Astrocyte (in vitro differentiated cells and primary cell): Measurements from ENCODE around the gene MROH9. TPM values are rescaled to one million over a fixed set of nuclear protein-coding genes. Genes with fewer than 3 reads are reported as not detected.

Experiments used
- DNase-seq: peaks from one replicate; pipeline ENCODE4 v3.0.0-alpha.2; 2010; ENCODE audit warnings: low read depth
- FAIRE-seq: peaks from 2 replicates; lab custom pipeline; 2011; peaks lifted over from hg19 to GRCh38; lab: Jason Lieb, UNC
- H2AFZ ChIP-seq: 2 replicates; pipeline ENCODE4 v1.6.0; 2012; ENCODE audit warnings: low read depth, low read length, inconsistent platforms
- H3K27ac ChIP-seq: 2 replicates; pipeline ENCODE4 v1.5.1; 2011; ENCODE audit warnings: low read depth, low read length, inconsistent platforms
- H3K27me3 ChIP-seq: 2 replicates; pipeline ENCODE4 v1.6.0; 2011; ENCODE audit warnings: low read length, inconsistent platforms; ENCODE audit not compliant: insufficient read depth
- H3K36me3 ChIP-seq: 2 replicates; pipeline ENCODE4 v1.5.1; 2011; ENCODE audit warnings: low read length, inconsistent platforms; ENCODE audit not compliant: insufficient read depth
- H3K4me1 ChIP-seq: 2 replicates; pipeline ENCODE4 v1.5.1; 2011; ENCODE audit warnings: low read length, inconsistent platforms; ENCODE audit not compliant: insufficient read depth
- H3K4me2 ChIP-seq: 2 replicates; pipeline ENCODE4 v1.6.0; 2012; ENCODE audit warnings: low read length, inconsistent platforms
- H3K4me3 ChIP-seq: 2 replicates; pipeline ENCODE4 v1.5.1; 2011; ENCODE audit warnings: low read depth, mild to moderate bottlenecking, low read length, inconsistent platforms; ENCODE audit not compliant: insufficient read depth
- H3K79me2 ChIP-seq: 2 replicates; pipeline ENCODE4 v1.6.0; 2012; ENCODE audit warnings: mild to moderate bottlenecking, low read length, inconsistent platforms; ENCODE audit not compliant: insufficient read depth
- H3K9ac ChIP-seq: 2 replicates; pipeline ENCODE4 v1.6.0; 2012; ENCODE audit warnings: mild to moderate bottlenecking, low read length, inconsistent platforms
- H3K9me3 ChIP-seq: 2 replicates; pipeline ENCODE4 v1.5.1; 2012; ENCODE audit warnings: low read depth, mild to moderate bottlenecking, low read length, inconsistent platforms; ENCODE audit not compliant: insufficient read depth
- H4K20me1 ChIP-seq: 2 replicates; pipeline ENCODE4 v1.6.0; 2012; ENCODE audit warnings: low read length, inconsistent platforms; ENCODE audit not compliant: insufficient read depth
- H3K27ac Mint-ChIP-seq: one replicate; pipeline ENCODE4 v1.8.0; 2021; ENCODE audit warnings: mild to moderate bottlenecking, mixed read lengths; ENCODE audit not compliant: unreplicated experiment
- H3K27me3 Mint-ChIP-seq: one replicate; pipeline ENCODE4 v1.8.0; 2021; ENCODE audit warnings: low read depth, mixed read lengths; ENCODE audit not compliant: unreplicated experiment
- H3K36me3 Mint-ChIP-seq: one replicate; pipeline ENCODE4 v1.8.0; 2021; ENCODE audit warnings: low read depth, mixed read lengths; ENCODE audit not compliant: unreplicated experiment
- H3K4me1 Mint-ChIP-seq: one replicate; pipeline ENCODE4 v1.8.0; 2021; ENCODE audit warnings: low read depth, mixed read lengths; ENCODE audit not compliant: unreplicated experiment
- H3K4me3 Mint-ChIP-seq: one replicate; pipeline ENCODE4 v1.8.0; 2021; ENCODE audit warnings: mild to moderate bottlenecking, moderate library complexity, mixed read lengths; ENCODE audit not compliant: unreplicated experiment
- H3K9me3 Mint-ChIP-seq: one replicate; pipeline ENCODE4 v1.8.0; 2021; ENCODE audit warnings: mild to moderate bottlenecking, mixed read lengths; ENCODE audit not compliant: unreplicated experiment
- EZH2 ChIP-seq: IDR thresholded peaks from 2 replicates; pipeline ENCODE4 v1.6.1; 2012; ENCODE audit warnings: mild to moderate bottlenecking, low read length, inconsistent platforms; ENCODE audit not compliant: insufficient read depth
- total RNA-seq: library from RNA; stranded (reverse); gene quantifications from 2 replicates; pipeline ENCODE4 v1.2.1, GENCODE V29; 2021
- TF ChIP-seq, protein P1 (sequence below): IDR thresholded peaks from 2 replicates; pipeline ENCODE4 v1.5.1; 2011; ENCODE audit warnings: low read depth, mild to moderate bottlenecking, inconsistent platforms, low read length, moderate library complexity; ENCODE audit not compliant: insufficient read depth

MROH9 gene
- total RNA-seq, 1 donor from 2014 or later, result not detected

DNA sequence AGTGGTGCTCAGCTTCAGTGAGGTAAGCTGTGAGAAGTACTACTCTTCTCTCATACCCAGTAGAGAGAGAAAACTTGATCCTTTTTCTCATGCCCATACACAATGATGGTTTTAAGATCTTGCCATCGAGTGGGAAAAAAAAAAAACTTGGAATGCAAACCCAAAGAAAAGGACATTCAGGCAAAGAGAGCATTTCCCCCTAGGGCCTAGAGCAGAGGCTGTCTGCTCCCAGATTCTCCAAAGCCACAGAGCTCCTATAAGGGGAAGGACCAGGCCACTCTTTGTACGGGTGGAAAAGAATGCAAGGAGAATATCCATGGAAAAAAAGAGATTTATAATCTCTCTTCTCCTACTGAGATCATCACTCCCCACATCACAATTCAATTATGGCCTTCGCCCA is 34.9 kb downstream of the MROH9 start:
- H3K79me2 ChIP-seq, result no peaks in the 10 kb centered on the region
- no peaks in the 10 kb centered on the region for H3K36me3 ChIP-seq
- no peak overlapping the region for H3K27ac Mint-ChIP-seq
- H3K36me3 Mint-ChIP-seq, result no peaks in the 10 kb centered on the region
- peaks cover 3% of the 10 kb centered on the region for H3K27me3 Mint-ChIP-seq
- H3K9ac ChIP-seq, result no peak overlapping the region
- no peaks in the 10 kb centered on the region for H3K4me1 ChIP-seq
- H2AFZ ChIP-seq, result no peak overlapping the region
- FAIRE-seq (no peak), DNase-seq (no peak)
- no peaks in the 10 kb centered on the region for H3K9me3 ChIP-seq
- TF ChIP-seq, protein P1, sequence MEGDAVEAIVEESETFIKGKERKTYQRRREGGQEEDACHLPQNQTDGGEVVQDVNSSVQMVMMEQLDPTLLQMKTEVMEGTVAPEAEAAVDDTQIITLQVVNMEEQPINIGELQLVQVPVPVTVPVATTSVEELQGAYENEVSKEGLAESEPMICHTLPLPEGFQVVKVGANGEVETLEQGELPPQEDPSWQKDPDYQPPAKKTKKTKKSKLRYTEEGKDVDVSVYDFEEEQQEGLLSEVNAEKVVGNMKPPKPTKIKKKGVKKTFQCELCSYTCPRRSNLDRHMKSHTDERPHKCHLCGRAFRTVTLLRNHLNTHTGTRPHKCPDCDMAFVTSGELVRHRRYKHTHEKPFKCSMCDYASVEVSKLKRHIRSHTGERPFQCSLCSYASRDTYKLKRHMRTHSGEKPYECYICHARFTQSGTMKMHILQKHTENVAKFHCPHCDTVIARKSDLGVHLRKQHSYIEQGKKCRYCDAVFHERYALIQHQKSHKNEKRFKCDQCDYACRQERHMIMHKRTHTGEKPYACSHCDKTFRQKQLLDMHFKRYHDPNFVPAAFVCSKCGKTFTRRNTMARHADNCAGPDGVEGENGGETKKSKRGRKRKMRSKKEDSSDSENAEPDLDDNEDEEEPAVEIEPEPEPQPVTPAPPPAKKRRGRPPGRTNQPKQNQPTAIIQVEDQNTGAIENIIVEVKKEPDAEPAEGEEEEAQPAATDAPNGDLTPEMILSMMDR, result no peak
- no peak for TF ChIP-seq EZH2
- no peak overlapping the region for H3K4me2 ChIP-seq
- H3K4me3 Mint-ChIP-seq, result no peak overlapping the region
- no peaks in the 10 kb centered on the region for H4K20me1 ChIP-seq
- H3K4me3 ChIP-seq, result no peak overlapping the region
- no peaks in the 10 kb centered on the region for H3K27me3 ChIP-seq
- no peaks in the 10 kb centered on the region for H3K9me3 Mint-ChIP-seq
- no peaks in the 10 kb centered on the region for H3K4me1 Mint-ChIP-seq
- H3K27ac ChIP-seq, result no peak overlapping the region

DNA sequence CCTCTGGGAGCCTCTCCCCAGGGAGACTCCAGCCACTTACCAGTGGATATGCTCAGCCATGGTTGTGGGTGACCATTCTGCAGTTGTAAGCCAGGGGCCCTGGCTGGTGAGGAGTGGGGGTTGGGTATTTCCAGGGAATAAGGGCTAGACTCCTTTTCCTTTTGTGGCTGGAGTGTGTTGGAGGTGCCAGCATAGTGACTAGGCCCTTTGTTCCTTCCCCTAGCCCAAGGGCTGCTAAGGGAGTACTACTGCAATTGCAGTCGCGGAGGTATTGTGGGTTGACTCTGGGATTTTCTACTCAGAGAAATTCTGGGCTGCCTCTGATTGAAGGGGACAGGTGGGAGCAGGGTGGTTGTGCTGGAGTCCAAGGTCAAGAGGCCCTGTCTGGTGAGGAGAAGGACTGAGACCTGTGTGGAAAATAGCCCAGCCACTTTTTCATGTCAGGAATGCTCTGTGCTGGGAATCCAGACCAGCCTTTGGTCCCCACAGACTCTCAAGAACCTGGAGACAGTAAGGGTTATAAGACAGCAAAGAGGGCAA is 43.1 kb downstream of the MROH9 start:
- Histone ChIP-seq H3K27me3 (no peaks in the 10 kb centered on the region), H3K4me3 (no peak overlapping the region), H3K4me1 (no peaks in the 10 kb centered on the region), H3K36me3 (no peaks in the 10 kb centered on the region), H3K27ac (no peak overlapping the region), H4K20me1 (no peaks in the 10 kb centered on the region), H3K9me3 (peaks cover 3% of the 10 kb centered on the region), H3K9ac (no peak overlapping the region), H3K79me2 (no peaks in the 10 kb centered on the region), H2AFZ (no peak overlapping the region), H3K4me2 (no peak overlapping the region)
- DNase-seq (no peak), FAIRE-seq (no peak)
- Mint-ChIP-seq H3K27ac (no peak overlapping the region), H3K4me1 (no peaks in the 10 kb centered on the region), H3K27me3 (no peaks in the 10 kb centered on the region), H3K36me3 (no peaks in the 10 kb centered on the region), H3K4me3 (no peak overlapping the region), H3K9me3 (peaks cover 8% of the 10 kb centered on the region)
- TF ChIP-seq EZH2, result no peak

DNA sequence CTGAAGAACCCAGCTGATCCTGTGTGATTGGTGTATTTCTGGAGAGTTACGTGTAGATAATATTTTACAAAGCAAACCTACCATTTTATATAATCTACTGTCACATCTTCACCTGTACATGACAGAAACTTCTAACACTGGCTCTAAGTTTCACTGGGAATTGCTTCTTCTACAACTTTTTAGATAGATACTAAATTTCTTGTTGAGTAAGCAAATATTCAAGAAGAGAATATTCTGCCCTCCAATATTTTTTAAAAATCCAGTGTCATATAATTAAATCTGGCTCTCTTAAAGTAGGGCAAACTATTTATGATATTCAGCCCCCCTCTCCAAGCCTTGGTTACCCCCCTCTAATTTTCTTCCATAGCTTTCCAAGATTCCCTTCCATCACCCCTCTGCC is 50.1 kb downstream of the MROH9 start:
- H3K4me3 Mint-ChIP-seq, result no peak overlapping the region
- no peak for FAIRE-seq
- H3K9me3 Mint-ChIP-seq, result peaks cover 4% of the 10 kb centered on the region
- H2AFZ ChIP-seq, result no peak overlapping the region
- H3K27ac ChIP-seq, result no peak overlapping the region
- no peak overlapping the region for H3K4me2 ChIP-seq
- H3K27ac Mint-ChIP-seq, result no peak overlapping the region
- no peaks in the 10 kb centered on the region for H3K36me3 ChIP-seq
- H3K4me1 Mint-ChIP-seq, result no peaks in the 10 kb centered on the region
- no peak for TF ChIP-seq EZH2
- H3K79me2 ChIP-seq, result no peaks in the 10 kb centered on the region
- H4K20me1 ChIP-seq, result no peaks in the 10 kb centered on the region
- no peaks in the 10 kb centered on the region for H3K4me1 ChIP-seq
- H3K9ac ChIP-seq, result no peak overlapping the region
- no peaks in the 10 kb centered on the region for H3K9me3 ChIP-seq
- H3K27me3 Mint-ChIP-seq, result no peaks in the 10 kb centered on the region
- H3K4me3 ChIP-seq, result no peak overlapping the region
- H3K27me3 ChIP-seq, result peaks cover 2% of the 10 kb centered on the region
- DNase-seq, result no peak
- H3K36me3 Mint-ChIP-seq, result no peaks in the 10 kb centered on the region
